Measurements from ENCODE around the gene YTHDC2. TPM values are rescaled to one million over a fixed set of nuclear protein-coding genes. Genes with fewer than 3 reads are reported as not detected.

The YTHDC2 gene
- total RNA-seq, 6 experiments from 2014 or later: 13.0 to 17.6 (median 15.9) TPM

DNA sequence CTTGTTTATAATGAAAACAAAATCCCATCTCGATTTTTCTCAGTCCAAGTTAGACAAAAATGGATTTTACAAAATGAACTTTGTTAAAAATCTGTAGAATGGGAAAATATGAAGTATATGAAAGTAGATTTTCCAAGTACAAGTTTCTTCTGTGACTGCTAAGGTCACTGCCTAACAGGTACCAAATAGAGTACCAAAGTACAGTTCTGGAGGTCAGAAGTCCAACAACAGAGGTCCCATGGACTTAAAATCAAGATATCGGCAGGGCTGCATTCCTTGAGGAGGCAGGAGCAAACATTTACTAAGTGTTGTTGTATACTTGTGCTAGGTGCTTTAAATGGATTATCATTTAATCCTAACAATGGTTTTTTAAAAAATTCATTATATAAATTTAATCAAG lies 5.9 kb downstream of the YTHDC2 start:
- TF ChIP-seq, protein P1, sequence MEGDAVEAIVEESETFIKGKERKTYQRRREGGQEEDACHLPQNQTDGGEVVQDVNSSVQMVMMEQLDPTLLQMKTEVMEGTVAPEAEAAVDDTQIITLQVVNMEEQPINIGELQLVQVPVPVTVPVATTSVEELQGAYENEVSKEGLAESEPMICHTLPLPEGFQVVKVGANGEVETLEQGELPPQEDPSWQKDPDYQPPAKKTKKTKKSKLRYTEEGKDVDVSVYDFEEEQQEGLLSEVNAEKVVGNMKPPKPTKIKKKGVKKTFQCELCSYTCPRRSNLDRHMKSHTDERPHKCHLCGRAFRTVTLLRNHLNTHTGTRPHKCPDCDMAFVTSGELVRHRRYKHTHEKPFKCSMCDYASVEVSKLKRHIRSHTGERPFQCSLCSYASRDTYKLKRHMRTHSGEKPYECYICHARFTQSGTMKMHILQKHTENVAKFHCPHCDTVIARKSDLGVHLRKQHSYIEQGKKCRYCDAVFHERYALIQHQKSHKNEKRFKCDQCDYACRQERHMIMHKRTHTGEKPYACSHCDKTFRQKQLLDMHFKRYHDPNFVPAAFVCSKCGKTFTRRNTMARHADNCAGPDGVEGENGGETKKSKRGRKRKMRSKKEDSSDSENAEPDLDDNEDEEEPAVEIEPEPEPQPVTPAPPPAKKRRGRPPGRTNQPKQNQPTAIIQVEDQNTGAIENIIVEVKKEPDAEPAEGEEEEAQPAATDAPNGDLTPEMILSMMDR (IDR thresholded peaks at IDR 0.05): no peak
- no peaks in the 10 kb centered on the region for H3K27me3 Mint-ChIP-seq (ENCODE audit: insufficient read depth)
- DNase-seq: no peak
- H3K36me3 Mint-ChIP-seq (ENCODE audit: low read depth): peaks cover 27% of the 10 kb centered on the region
- no peak overlapping the region for H3K27ac Mint-ChIP-seq
- peaks cover 46% of the 10 kb centered on the region for H3K4me1 Mint-ChIP-seq (ENCODE audit: low read depth)
- no peaks in the 10 kb centered on the region for H3K9me3 Mint-ChIP-seq
- H3K4me3 Mint-ChIP-seq: no peak overlapping the region

DNA sequence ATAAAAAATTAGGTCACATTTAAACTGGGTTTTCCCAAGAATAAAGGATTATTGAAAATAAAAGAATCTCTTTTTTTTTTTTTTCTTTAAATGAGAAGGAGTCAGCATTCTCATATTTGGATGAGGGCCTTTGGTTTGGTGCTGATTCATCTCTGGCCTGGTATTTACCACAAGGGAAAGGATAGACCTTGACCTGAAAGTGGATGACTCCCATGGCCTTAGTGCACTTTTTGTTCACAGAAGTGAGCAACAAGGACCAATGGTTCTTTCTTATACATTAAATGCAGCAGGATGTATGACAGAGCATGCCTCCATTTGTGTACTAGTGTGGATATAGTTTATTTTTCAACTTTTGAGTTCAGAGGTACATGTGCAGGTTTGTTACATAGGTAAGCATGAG lies 6.9 kb downstream of the YTHDC2 start:
- peaks cover 43% of the 10 kb centered on the region for H3K4me1 Mint-ChIP-seq (ENCODE audit: low read depth)
- peak overlapping the region; percentile 54; the same call in 1 of the 2 replicates for H3K27ac Mint-ChIP-seq
- peaks cover 26% of the 10 kb centered on the region for H3K36me3 Mint-ChIP-seq (ENCODE audit: low read depth)
- H3K4me3 Mint-ChIP-seq: no peak overlapping the region
- no peaks in the 10 kb centered on the region for H3K9me3 Mint-ChIP-seq
- TF ChIP-seq, protein P1 (IDR thresholded peaks at IDR 0.05): no peak
- peak; percentile 39 for DNase-seq
- no peaks in the 10 kb centered on the region for H3K27me3 Mint-ChIP-seq (ENCODE audit: insufficient read depth)

DNA sequence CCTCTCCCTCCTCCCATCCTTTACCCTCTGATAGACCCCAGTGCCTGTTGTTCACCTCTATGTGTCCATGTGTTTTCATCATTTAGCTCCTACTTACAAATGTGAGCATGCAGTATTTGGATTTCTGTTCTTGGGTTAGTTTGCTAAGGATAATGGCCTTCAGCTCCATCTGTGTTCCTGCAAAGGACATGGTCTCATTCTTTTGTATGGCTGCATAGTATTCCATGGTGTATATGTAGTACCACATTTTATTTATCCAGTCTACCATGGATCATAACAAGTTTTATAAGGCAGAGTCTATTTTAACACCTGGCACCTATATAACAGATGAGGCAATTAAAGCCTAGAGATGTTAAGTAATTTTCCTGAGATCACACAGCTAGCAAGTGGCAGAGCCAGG lies 7.4 kb downstream of the YTHDC2 start:
- peaks cover 41% of the 10 kb centered on the region for H3K4me1 Mint-ChIP-seq (ENCODE audit: low read depth)
- TF ChIP-seq, protein P1 (IDR thresholded peaks at IDR 0.05): no peak
- H3K36me3 Mint-ChIP-seq (ENCODE audit: low read depth): peaks cover 22% of the 10 kb centered on the region
- no peak for DNase-seq
- no peaks in the 10 kb centered on the region for H3K27me3 Mint-ChIP-seq (ENCODE audit: insufficient read depth)
- H3K27ac Mint-ChIP-seq: no peak overlapping the region; the same call in 1 of the 2 replicates
- H3K4me3 Mint-ChIP-seq: no peak overlapping the region
- no peaks in the 10 kb centered on the region for H3K9me3 Mint-ChIP-seq

DNA sequence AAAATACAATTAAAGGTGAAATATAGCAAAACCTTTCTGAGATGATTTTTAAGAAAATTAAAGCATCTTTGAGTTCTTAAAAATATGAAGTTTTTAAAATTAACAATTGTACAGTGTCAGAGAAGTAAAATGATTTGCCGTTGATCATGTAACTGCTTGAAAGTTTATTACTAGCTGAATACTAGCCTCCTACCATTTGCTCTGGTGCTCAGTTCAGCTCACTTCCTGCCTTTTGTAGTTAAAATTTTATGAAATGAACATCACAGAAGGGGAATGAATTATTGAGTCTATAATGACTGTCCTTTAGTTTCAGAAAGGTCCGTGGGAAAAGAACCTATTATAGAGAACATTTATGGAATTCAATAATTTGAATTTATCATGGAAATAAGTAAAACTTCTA lies 9.7 kb downstream of the YTHDC2 start:
- Mint-ChIP-seq H3K36me3 (ENCODE audit: low read depth) (peaks cover 14% of the 10 kb centered on the region), H3K9me3 (no peaks in the 10 kb centered on the region), H3K27ac (no peak overlapping the region), H3K4me3 (no peak overlapping the region), H3K27me3 (ENCODE audit: insufficient read depth) (no peaks in the 10 kb centered on the region), H3K4me1 (ENCODE audit: low read depth) (peaks cover 54% of the 10 kb centered on the region)
- TF ChIP-seq, protein P1 (IDR thresholded peaks at IDR 0.05): no peak
- DNase-seq: no peak

DNA sequence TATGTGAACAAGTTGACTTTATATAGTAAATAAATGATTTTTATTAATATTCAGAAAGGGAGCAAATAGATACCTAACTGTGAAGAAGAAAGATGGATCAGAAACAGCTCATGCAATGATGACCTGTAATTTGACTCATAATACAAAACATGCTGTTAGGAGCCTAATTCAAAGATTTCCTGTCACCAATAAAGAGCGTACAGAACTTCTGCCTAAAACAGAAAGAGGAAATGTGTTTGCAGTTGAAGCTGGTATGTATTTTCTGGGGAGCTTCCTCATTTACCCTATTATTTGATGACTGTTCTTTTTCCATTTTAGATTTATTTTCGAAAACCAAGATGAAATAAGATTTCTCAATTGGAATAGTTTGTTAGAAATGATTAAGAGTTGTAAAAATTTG lies 11.4 kb downstream of the YTHDC2 start:
- Mint-ChIP-seq H3K4me1 (ENCODE audit: low read depth) (peaks cover 42% of the 10 kb centered on the region), H3K9me3 (no peaks in the 10 kb centered on the region), H3K36me3 (ENCODE audit: low read depth) (peaks cover 14% of the 10 kb centered on the region), H3K4me3 (peak overlapping the region; percentile 30; the same call in 1 of the 2 replicates), H3K27ac (peak overlapping the region; percentile 64; the same call in 1 of the 2 replicates), H3K27me3 (ENCODE audit: insufficient read depth) (no peaks in the 10 kb centered on the region)
- no peak for DNase-seq
- TF ChIP-seq, protein P1 (IDR thresholded peaks at IDR 0.05): no peak

DNA sequence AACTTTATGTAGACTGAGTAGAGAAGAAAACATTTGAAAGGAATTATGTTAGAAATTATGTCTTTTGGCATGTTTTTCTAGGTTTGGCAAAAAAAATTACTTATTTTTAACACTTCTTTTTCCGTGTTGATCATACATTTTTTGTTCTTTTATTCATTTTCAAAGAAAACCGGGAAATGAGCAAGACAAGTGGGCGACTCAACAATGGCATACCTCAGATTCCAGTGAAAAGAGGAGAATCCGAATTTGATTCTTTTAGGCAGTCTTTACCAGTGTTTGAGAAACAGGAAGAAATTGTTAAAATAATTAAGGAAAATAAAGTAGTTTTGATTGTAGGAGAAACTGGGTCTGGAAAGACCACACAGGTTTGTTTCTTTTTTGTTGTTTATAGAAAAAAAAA lies 12.9 kb downstream of the YTHDC2 start:
- Mint-ChIP-seq H3K4me3 (peak overlapping the region; percentile 39; the same call in 1 of the 2 replicates), H3K36me3 (ENCODE audit: low read depth) (peaks cover 18% of the 10 kb centered on the region), H3K4me1 (ENCODE audit: low read depth) (peaks cover 38% of the 10 kb centered on the region), H3K27ac (peak overlapping the region; percentile 68), H3K27me3 (ENCODE audit: insufficient read depth) (no peaks in the 10 kb centered on the region), H3K9me3 (no peaks in the 10 kb centered on the region; the same call in 1 of the 2 replicates)
- TF ChIP-seq, protein P1 (IDR thresholded peaks at IDR 0.05): no peak
- DNase-seq: no peak

Data from HFFc6 (cell line).